Lower leg skin (tissue), 4 donors: ENCODE results near the gene RFX5. TPM values are rescaled to one million over a fixed set of nuclear protein-coding genes. Genes with fewer than 3 reads are reported as not detected.

Source experiments
- DNase-seq, 2 donors: peaks; one replicate each; pipeline ENCODE4 v3.0.0-alpha.2; 2019; ENCODE audit warnings: low spot score in 2 of 2
- H3K4me3 ChIP-seq: fragments of 200-600 bp; sonication (generic); 2 replicates; pipeline ENCODE4 v1.5.1; 2017; ENCODE audit warnings: mild to moderate bottlenecking, low read depth; ENCODE audit not compliant: poor library complexity, severe bottlenecking
- POLR2A ChIP-seq, 2 donors: fragments of 450-650 bp; IDR thresholded peaks; one replicate each; pipeline ENCODE4 v1.6.1; 2016 to 2017; ENCODE audit warnings: antibody characterized with exemption in 2 of 2, mild to moderate bottlenecking in 1 of 2, moderate library complexity in 1 of 2
- WGBS, 2 donors: methylation state at CpG; one replicate each; pipeline ENCODE4 v1.1.5; 2018; 5-methylcytosine and 5-hydroxymethylcytosine counted together
- intact Hi-C: fragments of 100-400 bp; cut with DNase I; formaldehyde crosslinking; loops from one replicate; pipeline ENCODE4 v1.15.0; 2023; ENCODE audit warnings: low total_unique reads
- total RNA-seq, 4 donors: library from RNA; depleted of rRNA; stranded (reverse); fragments of >200 nt; gene quantifications; one replicate each; pipeline ENCODE4 v1.1.0, GENCODE V29; 2016
- TF ChIP-seq, protein P1 (sequence below), 3 donors: fragments of 450-650 bp; IDR thresholded peaks; one replicate each; pipeline ENCODE4 v1.5.1; 2016; ENCODE audit warnings: antibody characterized with exemption in 3 of 3, mild to moderate bottlenecking in 3 of 3, moderate library complexity in 2 of 3

The RFX5 gene
- total RNA-seq, 4 donors from 2014 or later: 13.2 to 23.2 (median 16.7) TPM

- no peak for TF ChIP-seq POLR2A (IDR thresholded peaks at IDR 0.05)
- intact Hi-C loops: no loop called here
- 66% methylated on average over 6 of the region's 6 CpGs for WGBS, 2 donors
- H3K4me3 ChIP-seq: no peak overlapping the region
- no peak for DNase-seq
These were observed 23.3 kb upstream of the RFX5 start for GRCh38 chr1:151370211-151370911.

- no peak for TF ChIP-seq POLR2A (IDR thresholded peaks at IDR 0.05)
- TF ChIP-seq, protein P1, sequence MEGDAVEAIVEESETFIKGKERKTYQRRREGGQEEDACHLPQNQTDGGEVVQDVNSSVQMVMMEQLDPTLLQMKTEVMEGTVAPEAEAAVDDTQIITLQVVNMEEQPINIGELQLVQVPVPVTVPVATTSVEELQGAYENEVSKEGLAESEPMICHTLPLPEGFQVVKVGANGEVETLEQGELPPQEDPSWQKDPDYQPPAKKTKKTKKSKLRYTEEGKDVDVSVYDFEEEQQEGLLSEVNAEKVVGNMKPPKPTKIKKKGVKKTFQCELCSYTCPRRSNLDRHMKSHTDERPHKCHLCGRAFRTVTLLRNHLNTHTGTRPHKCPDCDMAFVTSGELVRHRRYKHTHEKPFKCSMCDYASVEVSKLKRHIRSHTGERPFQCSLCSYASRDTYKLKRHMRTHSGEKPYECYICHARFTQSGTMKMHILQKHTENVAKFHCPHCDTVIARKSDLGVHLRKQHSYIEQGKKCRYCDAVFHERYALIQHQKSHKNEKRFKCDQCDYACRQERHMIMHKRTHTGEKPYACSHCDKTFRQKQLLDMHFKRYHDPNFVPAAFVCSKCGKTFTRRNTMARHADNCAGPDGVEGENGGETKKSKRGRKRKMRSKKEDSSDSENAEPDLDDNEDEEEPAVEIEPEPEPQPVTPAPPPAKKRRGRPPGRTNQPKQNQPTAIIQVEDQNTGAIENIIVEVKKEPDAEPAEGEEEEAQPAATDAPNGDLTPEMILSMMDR (IDR thresholded peaks at IDR 0.05): no peak
- no peak for DNase-seq
- intact Hi-C loops: no loop called here
- no peak overlapping the region for H3K4me3 ChIP-seq
- WGBS, 2 donors: 80 to 93% methylated on average over 15 of the region's 15 CpGs
These were observed 22.6 kb upstream of the RFX5 start for GRCh38 chr1:151369621-151370048.

DNA sequence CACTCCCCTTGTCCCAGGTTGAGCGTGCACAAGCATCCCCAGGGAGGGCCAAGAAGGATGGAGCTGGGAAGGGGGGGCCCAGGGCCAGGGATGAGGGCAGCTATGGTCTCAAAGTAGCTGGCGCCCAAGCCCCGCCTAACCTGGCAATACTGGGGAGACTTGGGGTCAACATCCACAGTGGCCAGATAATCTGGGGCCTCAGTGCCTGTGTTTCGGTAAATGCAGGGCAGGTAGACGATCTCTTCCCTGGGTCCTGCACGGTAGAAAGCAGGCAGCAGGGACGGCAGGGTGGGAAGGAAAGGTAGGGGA, 22.2 kb upstream of the RFX5 start:
- H3K4me3 ChIP-seq: no peak overlapping the region
- whole genome bisulfite sequencing, 2 donors: 90 to 95% methylated on average over 7 of the region's 7 CpGs
- DNase-seq: no peak
- intact Hi-C loops: no loop called here
- TF ChIP-seq, protein P1 (IDR thresholded peaks at IDR 0.05): no peak
- TF ChIP-seq POLR2A (IDR thresholded peaks at IDR 0.05): no peak

GRCh38 chr1:151368393-151369301, 21.6 kb upstream of the RFX5 start:
- no peak for TF ChIP-seq POLR2A (IDR thresholded peaks at IDR 0.05)
- TF ChIP-seq, protein P1 (IDR thresholded peaks at IDR 0.05): no peak
- no peak overlapping the region for H3K4me3 ChIP-seq
- 82 to 92% methylated on average over 17 to 19 of the region's 20 CpGs for WGBS, 2 donors
- intact Hi-C loops: no loop called here
- DNase-seq: no peak

- 83 to 84% methylated on average over 8 of the region's 8 CpGs for WGBS, 2 donors
- intact Hi-C loops: no loop called here
- no peak overlapping the region for H3K4me3 ChIP-seq
- TF ChIP-seq POLR2A (IDR thresholded peaks at IDR 0.05): no peak
- no peak for DNase-seq
These were observed 20.8 kb upstream of the RFX5 start for GRCh38 chr1:151367658-151368392.

DNA sequence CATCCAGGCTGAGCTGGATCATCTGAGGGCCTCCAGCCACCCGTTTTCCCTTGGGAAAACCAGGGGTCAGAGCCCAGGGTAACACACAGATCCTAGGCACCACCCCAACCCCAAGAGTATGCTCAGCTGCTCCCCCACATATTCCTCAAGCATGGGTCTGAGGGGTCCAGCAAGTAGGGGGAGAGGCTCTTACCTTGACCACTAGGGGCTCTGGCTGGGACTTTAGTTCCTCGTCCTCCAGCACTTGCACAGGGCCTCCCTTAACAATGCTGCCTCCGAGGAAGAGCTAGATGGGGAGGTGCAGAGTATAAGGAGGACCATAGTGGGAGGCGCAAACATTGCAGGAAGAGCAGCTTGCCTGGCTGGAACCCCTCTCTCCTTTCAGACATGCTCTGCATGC, 17.9 kb upstream of the RFX5 start:
- no peak for DNase-seq
- intact Hi-C loops: no loop called here
- 86 to 94% methylated on average over 4 of the region's 4 CpGs for whole genome bisulfite sequencing, 2 donors

More for the DNA sequence above, 17.9 kb upstream of the RFX5 start:
- H3K4me3 ChIP-seq: no peak overlapping the region
- TF ChIP-seq, protein P1 (IDR thresholded peaks at IDR 0.05): no peak
- no peak for TF ChIP-seq POLR2A (IDR thresholded peaks at IDR 0.05)
